GM12865 (cell line): ENCODE measurements around the gene MYOG.

Source experiments
- DNase-seq: peaks from one replicate; pipeline ENCODE4 v3.0.0; 2010; ENCODE audit warnings: low read depth
- H3K4me3 ChIP-seq: 2 replicates; pipeline ENCODE4 v1.5.1; 2011; ENCODE audit warnings: mild to moderate bottlenecking, low read depth, low read length, control low read depth
- TF ChIP-seq, protein P1 (sequence below): IDR thresholded peaks from 2 replicates; pipeline ENCODE4 v1.5.1; 2011; ENCODE audit warnings: low read length, control low read depth, low read depth, inconsistent platforms; ENCODE audit not compliant: insufficient read depth; ENCODE audit errors: missing control alignments

The MYOG gene

DNA sequence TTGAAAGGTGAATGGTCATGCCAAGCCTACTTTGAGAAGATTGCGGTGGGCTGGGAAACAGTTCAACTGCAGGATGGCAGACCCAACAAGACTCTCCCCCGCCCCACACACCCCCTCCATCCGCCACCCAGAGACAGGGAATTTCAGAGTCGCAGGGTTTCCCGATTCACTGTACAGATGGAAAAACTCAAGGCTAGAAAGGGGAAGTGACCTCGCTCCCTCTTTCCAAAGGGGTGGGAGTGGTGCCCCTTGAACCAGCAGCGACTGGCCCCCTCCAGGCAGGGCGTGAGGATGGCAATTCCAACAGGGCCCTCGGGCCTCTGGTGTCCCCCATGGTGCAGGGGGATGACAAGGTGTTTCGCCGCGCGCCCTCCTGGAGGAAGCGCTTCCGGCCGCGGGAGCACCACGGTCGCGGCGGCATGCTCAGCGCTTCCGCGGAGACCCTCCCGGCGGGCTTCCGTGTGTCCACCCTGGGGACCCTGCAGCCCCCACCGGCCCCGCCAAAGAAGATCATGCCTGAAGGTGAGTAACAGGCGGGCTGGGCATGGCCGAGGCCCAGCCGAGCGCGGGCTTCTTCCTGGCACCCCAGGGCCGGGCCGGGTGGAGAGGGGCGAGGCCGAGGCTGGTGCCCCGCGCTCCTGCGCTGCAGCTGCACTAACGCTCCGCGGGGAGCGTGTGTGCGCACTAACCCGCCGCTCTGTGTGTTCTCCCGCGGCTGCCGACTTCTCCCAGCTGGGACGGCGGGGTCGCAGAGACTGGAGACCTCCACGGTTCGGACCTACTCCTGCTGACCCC is 10.4 kb downstream of the MYOG start:
- no peak overlapping the region for H3K4me3 ChIP-seq
- TF ChIP-seq, protein P1, sequence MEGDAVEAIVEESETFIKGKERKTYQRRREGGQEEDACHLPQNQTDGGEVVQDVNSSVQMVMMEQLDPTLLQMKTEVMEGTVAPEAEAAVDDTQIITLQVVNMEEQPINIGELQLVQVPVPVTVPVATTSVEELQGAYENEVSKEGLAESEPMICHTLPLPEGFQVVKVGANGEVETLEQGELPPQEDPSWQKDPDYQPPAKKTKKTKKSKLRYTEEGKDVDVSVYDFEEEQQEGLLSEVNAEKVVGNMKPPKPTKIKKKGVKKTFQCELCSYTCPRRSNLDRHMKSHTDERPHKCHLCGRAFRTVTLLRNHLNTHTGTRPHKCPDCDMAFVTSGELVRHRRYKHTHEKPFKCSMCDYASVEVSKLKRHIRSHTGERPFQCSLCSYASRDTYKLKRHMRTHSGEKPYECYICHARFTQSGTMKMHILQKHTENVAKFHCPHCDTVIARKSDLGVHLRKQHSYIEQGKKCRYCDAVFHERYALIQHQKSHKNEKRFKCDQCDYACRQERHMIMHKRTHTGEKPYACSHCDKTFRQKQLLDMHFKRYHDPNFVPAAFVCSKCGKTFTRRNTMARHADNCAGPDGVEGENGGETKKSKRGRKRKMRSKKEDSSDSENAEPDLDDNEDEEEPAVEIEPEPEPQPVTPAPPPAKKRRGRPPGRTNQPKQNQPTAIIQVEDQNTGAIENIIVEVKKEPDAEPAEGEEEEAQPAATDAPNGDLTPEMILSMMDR, result no peak
- DNase-seq, result no peak

DNA sequence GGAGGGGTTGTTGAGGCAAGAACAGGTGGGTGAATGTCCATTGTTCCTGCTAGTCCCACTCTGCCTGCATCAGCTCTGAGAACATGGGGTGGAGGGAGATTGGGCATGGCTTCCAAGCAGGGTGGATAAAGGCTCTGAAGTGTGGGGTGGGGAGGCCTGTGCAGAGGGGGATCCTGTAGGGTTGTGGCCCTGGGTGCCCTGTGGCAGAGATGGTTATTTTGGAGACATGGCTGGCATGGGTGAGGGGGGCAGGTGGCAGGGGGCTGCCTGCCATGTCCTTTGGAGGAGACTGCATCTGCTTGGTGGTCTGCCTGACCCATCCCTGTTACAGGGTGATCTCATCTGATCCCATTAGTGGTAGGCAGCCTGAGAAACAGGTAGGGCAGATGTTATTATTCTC is 11.2 kb downstream of the MYOG start:
- no peak for DNase-seq
- no peak overlapping the region for H3K4me3 ChIP-seq
- TF ChIP-seq, protein P1, result no peak

DNA sequence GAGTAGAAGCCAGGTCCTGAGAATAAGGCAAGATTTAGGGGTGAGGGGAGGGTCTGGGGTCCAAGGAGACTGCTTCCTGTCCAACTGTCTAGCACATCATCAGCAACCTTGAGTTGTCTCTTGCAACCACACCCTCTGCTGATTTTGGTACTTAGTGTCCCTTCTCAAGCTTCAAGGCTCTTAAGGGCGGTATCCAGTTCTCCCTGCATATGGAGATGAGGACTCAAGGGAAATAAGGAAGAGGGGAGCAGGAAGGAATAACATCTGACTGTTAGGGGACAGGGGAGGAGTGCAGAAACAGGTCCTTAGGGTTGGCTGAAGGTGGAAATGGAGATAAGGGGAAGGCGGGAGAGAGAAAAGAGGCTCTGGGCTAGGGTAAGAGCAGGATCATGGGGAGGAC is 12.3 kb downstream of the MYOG start:
- TF ChIP-seq, protein P1, result no peak
- H3K4me3 ChIP-seq, result no peak overlapping the region
- no peak for DNase-seq

DNA sequence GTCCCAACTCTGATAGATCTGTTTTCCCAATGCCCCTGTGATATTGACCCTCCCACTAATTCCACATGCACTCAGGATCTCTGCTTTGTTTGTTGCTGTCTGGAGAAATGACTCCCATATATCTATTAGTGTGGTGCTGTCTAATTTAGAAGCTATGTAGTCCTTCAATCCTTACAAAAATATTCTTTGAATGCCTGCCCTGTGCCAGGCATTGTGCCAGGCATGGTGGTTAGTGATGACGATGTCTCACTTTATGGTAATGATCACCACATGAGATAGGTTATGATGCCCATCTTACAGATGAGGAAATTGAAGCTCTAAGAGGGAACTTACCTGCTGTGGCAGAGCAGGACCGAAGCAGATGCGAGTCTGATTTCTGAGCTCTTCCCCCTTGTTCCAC is 12.9 kb downstream of the MYOG start:
- no peak for DNase-seq
- H3K4me3 ChIP-seq, result no peak overlapping the region
- TF ChIP-seq, protein P1, result no peak

DNA sequence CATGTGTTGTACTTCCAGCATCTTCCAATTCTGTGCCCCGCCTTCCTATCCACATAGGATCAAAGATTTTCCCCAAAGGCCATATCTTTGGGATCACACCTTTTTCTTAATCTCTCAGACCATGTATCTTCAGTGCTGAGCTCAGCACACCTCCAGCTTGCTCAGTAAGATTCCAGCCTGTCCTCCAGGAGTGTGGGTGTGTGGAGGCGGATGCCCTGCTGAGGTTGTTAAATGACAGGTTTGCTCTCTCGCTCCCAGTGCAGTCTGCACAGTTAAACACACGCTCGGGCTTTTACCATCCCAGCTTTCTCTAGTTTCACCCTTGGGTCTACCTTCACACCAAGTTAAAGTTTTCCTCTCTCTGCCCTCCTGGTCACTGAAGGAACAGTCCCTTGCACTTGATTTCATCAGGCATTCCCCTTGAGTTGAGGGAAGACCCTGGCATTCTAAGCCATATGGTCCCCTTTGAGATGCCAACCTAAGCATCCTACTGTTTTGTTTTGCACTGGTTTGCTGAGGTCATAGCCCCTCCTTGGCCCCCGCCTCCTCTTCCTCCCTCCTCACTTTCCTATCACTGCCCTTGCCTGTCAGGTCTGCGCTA is 13.7 kb downstream of the MYOG start:
- TF ChIP-seq, protein P1, result no peak
- no peak overlapping the region for H3K4me3 ChIP-seq
- no peak for DNase-seq

DNA sequence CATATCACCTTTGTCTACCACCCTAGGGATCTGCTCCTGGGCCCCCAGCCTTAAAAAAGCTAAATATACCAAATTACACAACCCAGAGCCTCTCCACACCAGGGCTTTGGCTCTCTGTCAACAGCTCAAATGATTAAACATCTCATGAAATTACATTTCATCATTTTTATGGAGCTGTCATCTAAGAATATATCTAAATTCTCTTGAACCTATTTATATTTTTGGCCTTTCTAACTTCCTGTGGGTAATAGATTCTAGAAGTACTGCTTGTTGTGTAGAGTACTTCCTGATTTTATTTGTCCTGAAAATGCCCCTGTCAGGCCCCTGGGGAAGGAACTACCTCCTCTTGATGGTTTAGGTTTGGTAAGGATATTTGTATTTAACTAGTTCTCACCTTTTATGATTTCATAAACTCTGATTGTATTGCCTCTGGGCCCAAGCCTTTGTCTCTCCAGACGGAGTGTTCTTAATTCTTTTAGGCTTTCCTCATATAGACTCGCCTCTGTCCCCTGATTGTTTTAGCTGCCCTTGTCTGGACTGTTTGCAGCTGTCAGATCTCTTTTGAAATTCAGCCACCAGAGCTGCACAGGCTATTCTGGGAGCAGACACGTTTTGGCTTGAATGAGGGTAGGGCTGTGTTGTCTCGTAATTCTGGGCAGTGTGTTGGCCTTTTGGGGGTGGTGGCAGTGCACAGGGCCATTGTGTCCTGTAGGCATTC is 16.6 kb downstream of the MYOG start:
- no peak for DNase-seq

More for the DNA sequence above, 16.6 kb downstream of the MYOG start:
- TF ChIP-seq, protein P1, result no peak
- H3K4me3 ChIP-seq, result no peak overlapping the region
